GM11168 (cell line): ENCODE data around the gene LDLR.
"Not testable (repeated sequence)": the region's sequence is repeated elsewhere in the genome, so short reads cannot be mapped to it uniquely, and the experiment has no call there.

Source experiments
- in situ Hi-C: fragments of 300-500 bp; cut with MboI; formaldehyde crosslinking; loops from one replicate; pipeline ENCODE4 v1.12.0; 2022; ENCODE audit warnings: low sequenced_read_pairs; ENCODE audit not compliant: unreplicated experiment

Gene LDLR

GRCh38 chr19:11069561-11069960 lies 19.7 kb upstream of the LDLR start:
- in situ Hi-C loops: no loop called here

GRCh38 chr19:11070123-11070522 lies 19.1 kb upstream of the LDLR start:
- in situ Hi-C loops: no loop called here

GRCh38 chr19:11073568-11073967 lies 15.7 kb upstream of the LDLR start:
- in situ Hi-C loops: no loop called here

- in situ Hi-C loops: not testable (repeated sequence)
Measured at GRCh38 chr19:11076792-11077191, 12.5 kb upstream of the LDLR start.

GRCh38 chr19:11078893-11079292 lies 10.4 kb upstream of the LDLR start:
- in situ Hi-C loops: no loop called here

GRCh38 chr19:11079999-11080398 lies 9.3 kb upstream of the LDLR start:
- in situ Hi-C loops: no loop called here

- in situ Hi-C loops: no loop called here
Measured at GRCh38 chr19:11087870-11088505, 1.3 kb upstream of the LDLR start.

GRCh38 chr19:11088506-11089253 lies 583 bp upstream of the LDLR start:
- in situ Hi-C loops: no loop called here

GRCh38 chr19:11090014-11090263 lies 676 bp downstream of the LDLR start:
- in situ Hi-C loops: not testable (repeated sequence)

- in situ Hi-C loops: no loop called here
Measured at GRCh38 chr19:11090264-11090996, 1.2 kb downstream of the LDLR start.

GRCh38 chr19:11090997-11091702 lies 1.9 kb downstream of the LDLR start:
- in situ Hi-C loops: no loop called here

- in situ Hi-C loops: no loop called here
Measured at GRCh38 chr19:11091703-11092153, 2.5 kb downstream of the LDLR start.

GRCh38 chr19:11092181-11092538 lies 2.9 kb downstream of the LDLR start:
- in situ Hi-C loops: no loop called here

GRCh38 chr19:11093689-11094238 lies 4.5 kb downstream of the LDLR start:
- in situ Hi-C loops: no loop called here

- in situ Hi-C loops: no loop called here
Measured at GRCh38 chr19:11094520-11094894, 5.2 kb downstream of the LDLR start.

- in situ Hi-C loops: no loop called here
Measured at GRCh38 chr19:11096210-11096841, 7.1 kb downstream of the LDLR start.

GRCh38 chr19:11097367-11097766 lies 8.1 kb downstream of the LDLR start:
- in situ Hi-C loops: not testable (repeated sequence)

GRCh38 chr19:11098327-11098726 lies 9.1 kb downstream of the LDLR start:
- in situ Hi-C loops: no loop called here

- in situ Hi-C loops: no loop called here
Measured at GRCh38 chr19:11098861-11099260, 9.6 kb downstream of the LDLR start.

- in situ Hi-C loops: no loop called here
Measured at GRCh38 chr19:11100049-11100448, 10.8 kb downstream of the LDLR start.
